ENCODE results near the gene RAD51. TPM values are rescaled to one million over a fixed set of nuclear protein-coding genes. Genes with fewer than 3 reads are reported as not detected.

The RAD51 gene
- total RNA-seq (2021; ENCODE audit: unreplicated experiment) (20.9 TPM), Bru-seq, nascent RNA (percentile 67 among the genes with signal in this experiment), BruChase-seq, experiment 1, labeled RNA remaining after a 6-hour chase (percentile 64 among the genes with signal in this experiment), BruChase-seq, experiment 2, labeled RNA remaining after a 2-hour chase (percentile 74 among the genes with signal in this experiment)
- 15.3 and 17.0 TPM in 2 replicates for polyA plus RNA-seq (2012)
- long read RNA-seq, transcript RAD51-201 (10 exons, 2,449 nt): major isoform, 32 of 44 reads
- long read RNA-seq, partial matches to known transcripts: 1 of 44 reads
- long read RNA-seq, other reads (novel, unspliced or antisense): 9 of 44 reads

DNA sequence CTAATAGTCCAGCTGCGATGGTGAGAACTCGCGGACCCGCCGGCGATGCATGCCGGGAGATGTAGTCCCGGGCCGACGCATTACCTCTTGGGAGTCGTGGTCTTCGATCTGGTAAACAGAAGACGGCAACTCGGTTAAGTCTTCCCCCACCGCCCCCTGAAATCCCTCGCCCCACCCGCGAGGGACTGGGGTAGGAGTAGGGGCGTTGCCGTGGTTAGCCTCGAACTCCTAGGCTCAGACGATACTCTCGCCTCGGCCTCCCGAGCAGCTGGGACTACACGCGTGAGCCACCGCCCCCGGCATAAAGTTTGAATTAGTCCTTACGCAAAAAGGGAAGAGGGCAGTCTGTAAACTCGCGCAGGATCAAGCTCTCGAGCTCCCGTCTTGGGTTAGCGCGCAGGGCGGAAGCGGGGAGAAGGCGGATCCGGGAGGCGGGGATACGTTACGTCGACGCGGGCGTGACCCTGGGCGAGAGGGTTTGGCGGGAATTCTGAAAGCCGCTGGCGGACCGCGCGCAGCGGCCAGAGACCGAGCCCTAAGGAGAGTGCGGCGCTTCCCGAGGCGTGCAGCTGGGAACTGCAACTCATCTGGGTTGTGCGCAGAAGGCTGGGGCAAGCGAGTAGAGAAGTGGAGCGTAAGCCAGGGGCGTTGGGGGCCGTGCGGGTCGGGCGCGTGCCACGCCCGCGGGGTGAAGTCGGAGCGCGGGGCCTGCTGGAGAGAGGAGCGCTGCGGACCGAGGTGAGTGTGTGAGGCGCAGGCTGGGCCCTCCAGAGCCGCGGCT lies at the start of gene RAD51:
TSS of gene RAD51 (plus strand) at position 487 of the 781 bp plus-strand sequence. CDS start 3,585 bp downstream, outside the sequence.
- peak within 1 kb of the TSS; percentile 82 to 92 for H3K4me3 ChIP-seq (replicated peaks in 1 of 2; ENCODE audit: low read depth in 1 of 2, low read length in 2 of 2)
- peak within 1 kb of the TSS; percentile 94 for H2AFZ ChIP-seq (ENCODE audit: low read depth, low read length, poor library complexity, severe bottlenecking)
- H3K27ac ChIP-seq (ENCODE audit: low read depth, low read length): peak within 1 kb of the TSS; percentile 95
- no peaks in the 10 kb centered on the region for H3K9me3 ChIP-seq (ENCODE audit: control insufficient read depth in 1 of 2, insufficient read depth in 1 of 2, low read depth in 1 of 2, low read length in 2 of 2)
- RAD21 ChIA-PET (ENCODE audit: low non-redundant PET in 1 of 2, low total read pairs in 2 of 2, uncharacterized antibody in 2 of 2, unreplicated experiment in 2 of 2): interaction anchor here in 1 of 2 experiments (0.7 to 1.1 kb wide), 2 partner anchors 130 to 140 kb away, joined by 3 to 6 read pairs; partner anchors contain the start of gene CCDC32
- peaks cover 4 to 6% of the 10 kb centered on the region in 2 experiments; a peak in 2 of 4 replicates for H3K36me3 ChIP-seq (ENCODE audit: control insufficient read depth in 1 of 2, insufficient read depth in 2 of 2, low read length in 2 of 2)
- POLR2A ChIA-PET: interaction anchor here (0.6 to 2.0 kb wide), 12 partner anchors 10 to 258 kb away, joined by 3 to 6 read pairs (median 4); partner anchors contain the start of genes C15orf62, CCDC32, CHAC1 and RPUSD2
- CTCF ChIA-PET: interaction anchor here (0.7 to 1.4 kb wide), 6 partner anchors 16 to 211 kb away, joined by 3 to 12 read pairs (median 4); partner anchors contain the start of gene VPS18
- H3K9me2 ChIP-seq (ENCODE audit: insufficient read depth): no peaks in the 10 kb centered on the region
- H4K20me1 ChIP-seq (ENCODE audit: insufficient read depth): no peaks in the 10 kb centered on the region
- DNase-seq (ENCODE audit: low read depth, low spot score) (peak; percentile 87), ATAC-seq (peak; percentile 94)
- H3K4me1 ChIP-seq (ENCODE audit: control insufficient read depth in 1 of 2, insufficient read depth in 2 of 2, low read length in 2 of 2): peaks cover 11 to 28% of the 10 kb centered on the region in 2 experiments; a peak in 3 of 4 replicates
- peaks cover 47% of the 10 kb centered on the region for H3K79me2 ChIP-seq (ENCODE audit: insufficient read depth, low read length)
- H3K27me3 ChIP-seq (ENCODE audit: insufficient read depth, low read length): no peaks in the 10 kb centered on the region
- BruUV-seq (replicated peaks): no TSS peak
- peak within 1 kb of the TSS; percentile 97 for H3K4me2 ChIP-seq (ENCODE audit: low read length)
- intact Hi-C loops (cut with micrococcal nuclease): no loop called here
- H3K9ac ChIP-seq (ENCODE audit: low read length): peak within 1 kb of the TSS; percentile 95
- TF ChIP-seq POLR2AphosphoS5 (IDR thresholded peaks at IDR 0.05; ENCODE audit: low read depth, low read length) (peak; percentile 89), EGR1 (IDR thresholded peaks at IDR 0.05; ENCODE audit: low read depth) (peak; percentile 67), CEBPB (IDR thresholded peaks at IDR 0.05; ENCODE audit: low read depth) (no peak), SP1 (IDR thresholded peaks at IDR 0.05; ENCODE audit: low read depth) (no peak; the same call in 1 of the 2 replicates), SRF (IDR thresholded peaks at IDR 0.05; ENCODE audit: low read depth) (no peak), ZFX (IDR thresholded peaks at IDR 0.05) (peak; percentile 90), RAD21 (IDR thresholded peaks at IDR 0.05; ENCODE audit: low read depth) (no peak), ELF1 (IDR thresholded peaks at IDR 0.05; ENCODE audit: borderline replicate concordance, low read depth) (peak; percentile 82), EZH2phosphoT487 (IDR thresholded peaks at IDR 0.05; ENCODE audit: borderline replicate concordance) (no peak), YY1 (IDR thresholded peaks at IDR 0.05; ENCODE audit: extremely low read depth, insufficient replicate concordance, low read depth, low read length) (peak; percentile 55), TCF7L2 (IDR thresholded peaks at IDR 0.05; ENCODE audit: borderline replicate concordance, extremely low read depth, insufficient read depth, insufficient read length) (no peak), ZNF274 (IDR thresholded peaks at IDR 0.05; ENCODE audit: low read depth, low read length) (no peak)
- TF ChIP-seq, protein P1, sequence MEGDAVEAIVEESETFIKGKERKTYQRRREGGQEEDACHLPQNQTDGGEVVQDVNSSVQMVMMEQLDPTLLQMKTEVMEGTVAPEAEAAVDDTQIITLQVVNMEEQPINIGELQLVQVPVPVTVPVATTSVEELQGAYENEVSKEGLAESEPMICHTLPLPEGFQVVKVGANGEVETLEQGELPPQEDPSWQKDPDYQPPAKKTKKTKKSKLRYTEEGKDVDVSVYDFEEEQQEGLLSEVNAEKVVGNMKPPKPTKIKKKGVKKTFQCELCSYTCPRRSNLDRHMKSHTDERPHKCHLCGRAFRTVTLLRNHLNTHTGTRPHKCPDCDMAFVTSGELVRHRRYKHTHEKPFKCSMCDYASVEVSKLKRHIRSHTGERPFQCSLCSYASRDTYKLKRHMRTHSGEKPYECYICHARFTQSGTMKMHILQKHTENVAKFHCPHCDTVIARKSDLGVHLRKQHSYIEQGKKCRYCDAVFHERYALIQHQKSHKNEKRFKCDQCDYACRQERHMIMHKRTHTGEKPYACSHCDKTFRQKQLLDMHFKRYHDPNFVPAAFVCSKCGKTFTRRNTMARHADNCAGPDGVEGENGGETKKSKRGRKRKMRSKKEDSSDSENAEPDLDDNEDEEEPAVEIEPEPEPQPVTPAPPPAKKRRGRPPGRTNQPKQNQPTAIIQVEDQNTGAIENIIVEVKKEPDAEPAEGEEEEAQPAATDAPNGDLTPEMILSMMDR (IDR thresholded peaks at IDR 0.05 in 2 of 3, conservative IDR thresholded peaks at IDR 0.05 in 1 of 3; ENCODE audit: borderline replicate concordance in 1 of 3, insufficient read depth in 1 of 3, low read depth in 2 of 3, low read length in 2 of 3): no peak
- TF ChIP-seq, protein P2, sequence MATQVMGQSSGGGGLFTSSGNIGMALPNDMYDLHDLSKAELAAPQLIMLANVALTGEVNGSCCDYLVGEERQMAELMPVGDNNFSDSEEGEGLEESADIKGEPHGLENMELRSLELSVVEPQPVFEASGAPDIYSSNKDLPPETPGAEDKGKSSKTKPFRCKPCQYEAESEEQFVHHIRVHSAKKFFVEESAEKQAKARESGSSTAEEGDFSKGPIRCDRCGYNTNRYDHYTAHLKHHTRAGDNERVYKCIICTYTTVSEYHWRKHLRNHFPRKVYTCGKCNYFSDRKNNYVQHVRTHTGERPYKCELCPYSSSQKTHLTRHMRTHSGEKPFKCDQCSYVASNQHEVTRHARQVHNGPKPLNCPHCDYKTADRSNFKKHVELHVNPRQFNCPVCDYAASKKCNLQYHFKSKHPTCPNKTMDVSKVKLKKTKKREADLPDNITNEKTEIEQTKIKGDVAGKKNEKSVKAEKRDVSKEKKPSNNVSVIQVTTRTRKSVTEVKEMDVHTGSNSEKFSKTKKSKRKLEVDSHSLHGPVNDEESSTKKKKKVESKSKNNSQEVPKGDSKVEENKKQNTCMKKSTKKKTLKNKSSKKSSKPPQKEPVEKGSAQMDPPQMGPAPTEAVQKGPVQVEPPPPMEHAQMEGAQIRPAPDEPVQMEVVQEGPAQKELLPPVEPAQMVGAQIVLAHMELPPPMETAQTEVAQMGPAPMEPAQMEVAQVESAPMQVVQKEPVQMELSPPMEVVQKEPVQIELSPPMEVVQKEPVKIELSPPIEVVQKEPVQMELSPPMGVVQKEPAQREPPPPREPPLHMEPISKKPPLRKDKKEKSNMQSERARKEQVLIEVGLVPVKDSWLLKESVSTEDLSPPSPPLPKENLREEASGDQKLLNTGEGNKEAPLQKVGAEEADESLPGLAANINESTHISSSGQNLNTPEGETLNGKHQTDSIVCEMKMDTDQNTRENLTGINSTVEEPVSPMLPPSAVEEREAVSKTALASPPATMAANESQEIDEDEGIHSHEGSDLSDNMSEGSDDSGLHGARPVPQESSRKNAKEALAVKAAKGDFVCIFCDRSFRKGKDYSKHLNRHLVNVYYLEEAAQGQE (IDR thresholded peaks at IDR 0.05; ENCODE audit: low read depth): no peak
- TF ChIP-seq, protein P3, sequence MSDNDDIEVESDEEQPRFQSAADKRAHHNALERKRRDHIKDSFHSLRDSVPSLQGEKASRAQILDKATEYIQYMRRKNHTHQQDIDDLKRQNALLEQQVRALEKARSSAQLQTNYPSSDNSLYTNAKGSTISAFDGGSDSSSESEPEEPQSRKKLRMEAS (IDR thresholded peaks at IDR 0.05): peak; percentile 72

All from HCT116 (cell line).